Psoas muscle (tissue), 8 donors: Measurements from ENCODE around the gene DMRT2. TPM values are rescaled to one million over a fixed set of nuclear protein-coding genes. Genes with fewer than 3 reads are reported as not detected.

Source experiments
- ATAC-seq, 4 donors: fragments of 200-7000 bp; cut with Tn5 transposase; one replicate each; pipeline ENCODE4 v1.9.1; 2020; ENCODE audit warnings: moderate library complexity in 3 of 4, mild to moderate bottlenecking in 2 of 4
- DNase-seq, 2 donors: peaks; one replicate each; pipeline ENCODE4 v3.0.0-alpha.2; 2020
- H3K27ac ChIP-seq: fragments of 200-600 bp; one replicate; pipeline ENCODE4 v1.8.0; 2022
- H3K27me3 ChIP-seq, 3 donors: fragments of 200-600 bp in 1 of 3; one replicate each; pipeline versions ENCODE4 v1.6.1 to v1.8.0; 2013 to 2022; ENCODE audit warnings: low read length in 2 of 3, mild to moderate bottlenecking in 2 of 3, moderate library complexity in 1 of 3; ENCODE audit not compliant: insufficient read depth in 3 of 3
- H3K36me3 ChIP-seq, 2 donors: fragments of 200-600 bp in 1 of 2; one replicate each; pipeline versions ENCODE4 v1.6.1 to v1.8.0; 2013 to 2022; ENCODE audit warnings: low read depth in 1 of 2, mild to moderate bottlenecking in 1 of 2, moderate library complexity in 1 of 2; ENCODE audit not compliant: insufficient read depth in 1 of 2
- H3K4me1 ChIP-seq: fragments of 200-600 bp; one replicate; pipeline ENCODE4 v1.8.0; 2022
- H3K4me3 ChIP-seq: fragments of 200-600 bp; one replicate; pipeline ENCODE4 v1.8.0; 2022; ENCODE audit warnings: mild to moderate bottlenecking
- H3K9me3 ChIP-seq: fragments of 200-600 bp; one replicate; pipeline ENCODE4 v1.8.0; 2022
- WGBS, 3 donors: extraction: QIAGEN DNeasy Blood & Tissue Kit; methylation state at CpG; one replicate each; pipeline versions ENCODE4 v1.1.6 to v1.1.7; 2013; 5-methylcytosine and 5-hydroxymethylcytosine counted together
- intact Hi-C, 2 donors: fragments of 100-400 bp; cut with DNase I; formaldehyde crosslinking; loops; one replicate each; pipeline versions ENCODE4 v1.11.0 to v1.14.2; 2022
- polyA plus RNA-seq, 3 donors: library from polyadenylated mRNA; stranded (reverse); fragments of 200-250 nt; gene quantifications; one replicate each; pipeline ENCODE4 v1.2.3, GENCODE V29; 2013
- total RNA-seq, 4 donors: library from RNA; stranded (reverse); fragmentation: NEBNext Ultra II Directional in 2 of 4; extraction: Animal tissue kit (Norgen Biotek cat#: 25700) in 2 of 4; gene quantifications; one replicate each; pipeline versions ENCODE4 v1.2.1 to v1.2.4, GENCODE V29; 2021 to 2023
- TF ChIP-seq, protein P1 (sequence below): fragments of 200-600 bp; IDR thresholded peaks from one replicate; pipeline ENCODE4 v1.8.0; 2022; ENCODE audit warnings: antibody characterized with exemption
- donor health status: healthy with polysubstance abuse.
- donor health status: DM: no; HTN: no; CAD: no; lungs with moderate emphysema.
- donor health status: Bipolar disorder and iron deficiency.
- donor health status: healthy.
- donor health status: DM: yes; HTN: yes; CAD: no.
- donor health status: DM: no; HTN: no; CAD: no.
- donor health status: DM: no; HTN: no; CAD: no.
- donor health status: DM: yes; HTN: yes; CAD: no.

DMRT2 gene
- total and polyA plus RNA-seq, 7 donors, result 0.43 to 6.8 (median 1.9) TPM

DNA sequence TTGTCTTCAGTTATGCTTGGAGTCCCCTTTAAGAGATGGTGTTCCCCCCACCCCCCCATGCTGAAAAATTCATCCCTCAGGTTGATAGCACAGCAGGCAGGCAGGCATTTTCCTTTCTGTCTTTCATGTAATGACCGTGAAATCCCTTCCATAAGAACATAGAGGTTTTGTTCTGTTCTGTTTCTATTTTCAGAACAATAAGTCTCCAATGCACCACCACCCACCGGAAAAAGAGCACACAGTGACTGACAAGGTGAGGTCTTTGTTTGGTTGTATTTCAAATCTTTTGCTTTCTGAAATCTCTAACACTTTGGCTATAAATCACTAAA, 52.4 kb downstream of the DMRT2 start:
- WGBS, 3 donors, result 53 to 68% (median 65%) methylated on average over 2 of the region's 2 CpGs
- no peaks in the 10 kb centered on the region for H3K36me3 ChIP-seq
- no peaks in the 10 kb centered on the region for H3K4me1 ChIP-seq
- TF ChIP-seq, protein P1, sequence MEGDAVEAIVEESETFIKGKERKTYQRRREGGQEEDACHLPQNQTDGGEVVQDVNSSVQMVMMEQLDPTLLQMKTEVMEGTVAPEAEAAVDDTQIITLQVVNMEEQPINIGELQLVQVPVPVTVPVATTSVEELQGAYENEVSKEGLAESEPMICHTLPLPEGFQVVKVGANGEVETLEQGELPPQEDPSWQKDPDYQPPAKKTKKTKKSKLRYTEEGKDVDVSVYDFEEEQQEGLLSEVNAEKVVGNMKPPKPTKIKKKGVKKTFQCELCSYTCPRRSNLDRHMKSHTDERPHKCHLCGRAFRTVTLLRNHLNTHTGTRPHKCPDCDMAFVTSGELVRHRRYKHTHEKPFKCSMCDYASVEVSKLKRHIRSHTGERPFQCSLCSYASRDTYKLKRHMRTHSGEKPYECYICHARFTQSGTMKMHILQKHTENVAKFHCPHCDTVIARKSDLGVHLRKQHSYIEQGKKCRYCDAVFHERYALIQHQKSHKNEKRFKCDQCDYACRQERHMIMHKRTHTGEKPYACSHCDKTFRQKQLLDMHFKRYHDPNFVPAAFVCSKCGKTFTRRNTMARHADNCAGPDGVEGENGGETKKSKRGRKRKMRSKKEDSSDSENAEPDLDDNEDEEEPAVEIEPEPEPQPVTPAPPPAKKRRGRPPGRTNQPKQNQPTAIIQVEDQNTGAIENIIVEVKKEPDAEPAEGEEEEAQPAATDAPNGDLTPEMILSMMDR, result no peak
- DNase-seq (no peak), ATAC-seq (no peak)
- no peaks in the 10 kb centered on the region for H3K27me3 ChIP-seq
- peaks cover 6% of the 10 kb centered on the region for H3K9me3 ChIP-seq
- intact Hi-C loops, result loop anchor here in 1 of 2 donors (5.0 kb wide), 1 partner anchor 325 kb away; no protein-coding TSS in a partner anchor
- no peak overlapping the region for H3K4me3 ChIP-seq
- no peak overlapping the region for H3K27ac ChIP-seq

Other genes starting within 250 kb of the DMRT2 start
- not detected for gene DMRT1, start 208.7 kb upstream of the DMRT2 start, total RNA-seq
- not detected for gene DMRT1, start 208.7 kb upstream of the DMRT2 start, polyA plus RNA-seq
- gene DMRT3, start 73.7 kb upstream of the DMRT2 start, total RNA-seq, result under 1 TPM in 3 of 4 donors, not detected in 1; 0.17 to 0.44 (median 0.27) TPM
- gene DMRT3, start 73.7 kb upstream of the DMRT2 start, polyA plus RNA-seq, result under 1 TPM; 0.03 to 0.07 (median 0.07) TPM